Measurements from ENCODE around the gene GNAS.
A peak's percentile ranks its signal among the peaks of the same experiment; 100 is the strongest.
"Not testable (repeated sequence)": the region's sequence is repeated elsewhere in the genome, so short reads cannot be mapped to it uniquely, and the experiment has no call there.

Gene GNAS

GRCh38 chr20:58932170-58932569, 79.7 kb downstream of the GNAS start:
- DNase-seq (ENCODE audit: low spot score) = no peak

DNA sequence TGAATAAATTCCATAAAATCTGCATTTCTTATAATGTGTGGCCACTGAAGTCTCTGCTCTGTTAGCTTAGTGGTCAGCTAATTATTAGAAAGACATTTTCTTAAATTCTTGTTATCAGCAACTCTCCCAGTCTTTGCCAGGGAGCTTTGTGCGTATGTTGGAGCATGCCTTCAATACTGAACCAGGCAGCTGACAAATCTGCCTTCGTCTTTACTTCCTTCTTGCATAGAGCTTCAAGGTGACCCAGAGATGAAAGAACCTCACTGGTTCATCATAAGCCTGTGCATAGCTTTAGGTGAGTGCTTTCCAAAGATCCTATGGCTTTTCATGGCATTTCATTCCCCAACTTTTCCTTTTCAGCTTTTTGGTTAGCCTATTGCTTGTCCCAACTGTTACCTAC, 85.6 kb downstream of the GNAS start:
- peak; percentile 7 for DNase-seq (ENCODE audit: low spot score)

DNA sequence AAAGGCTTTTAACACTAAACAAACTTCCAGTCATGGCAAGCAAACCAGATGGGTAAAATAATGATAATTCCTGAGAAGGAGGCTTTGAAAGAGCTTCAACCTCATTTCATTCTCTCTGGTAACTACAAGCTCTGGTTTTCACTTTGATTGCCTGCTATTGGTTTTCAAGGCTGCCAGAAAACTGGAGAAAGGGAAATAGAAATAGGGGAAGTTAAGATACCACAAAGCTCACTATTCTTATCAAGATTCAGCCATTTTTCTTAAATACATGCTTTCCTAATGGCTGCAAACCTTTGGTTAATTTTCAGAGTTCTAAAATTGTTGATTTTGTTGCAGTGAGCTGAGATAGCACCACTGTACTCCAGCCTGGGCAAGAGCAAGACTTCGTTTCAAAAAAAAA, 86.0 kb downstream of the GNAS start:
- DNase-seq (ENCODE audit: low spot score) = peak; percentile 38

- DNase-seq (ENCODE audit: low spot score) = peak; percentile 3
These were observed 89.0 kb downstream of the GNAS start for GRCh38 chr20:58941471-58941870.

DNA sequence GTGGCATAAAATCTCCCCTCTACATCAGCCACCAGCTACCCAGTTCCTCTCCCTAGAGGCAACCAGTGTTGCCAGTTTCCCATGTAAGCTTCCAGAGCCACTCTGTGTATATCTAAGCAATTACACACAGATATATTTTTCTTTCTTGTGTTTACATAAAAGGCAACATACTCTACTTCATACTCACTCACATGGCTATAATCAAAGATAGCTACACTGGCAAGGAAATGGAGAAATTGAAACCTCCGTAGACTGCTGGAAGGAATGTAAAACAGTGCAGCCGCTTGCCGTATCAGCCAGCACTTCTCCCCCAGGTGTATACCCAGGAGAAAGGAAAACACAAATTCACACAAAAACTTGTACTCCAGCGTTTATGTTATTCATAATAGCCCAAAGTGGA, 90.0 kb downstream of the GNAS start:
- no peak for DNase-seq (ENCODE audit: low spot score)

GRCh38 chr20:58944610-58945009, 92.1 kb downstream of the GNAS start:
- no peak for DNase-seq (ENCODE audit: low spot score)

GRCh38 chr20:58945965-58946631, 93.6 kb downstream of the GNAS start:
- no peak for DNase-seq (ENCODE audit: low spot score)

GRCh38 chr20:58947797-58948388, 95.4 kb downstream of the GNAS start:
- DNase-seq (ENCODE audit: low spot score) = not testable (repeated sequence)

- DNase-seq (ENCODE audit: low spot score) = no peak
These were observed 98.1 kb downstream of the GNAS start for GRCh38 chr20:58950603-58951002.

DNA sequence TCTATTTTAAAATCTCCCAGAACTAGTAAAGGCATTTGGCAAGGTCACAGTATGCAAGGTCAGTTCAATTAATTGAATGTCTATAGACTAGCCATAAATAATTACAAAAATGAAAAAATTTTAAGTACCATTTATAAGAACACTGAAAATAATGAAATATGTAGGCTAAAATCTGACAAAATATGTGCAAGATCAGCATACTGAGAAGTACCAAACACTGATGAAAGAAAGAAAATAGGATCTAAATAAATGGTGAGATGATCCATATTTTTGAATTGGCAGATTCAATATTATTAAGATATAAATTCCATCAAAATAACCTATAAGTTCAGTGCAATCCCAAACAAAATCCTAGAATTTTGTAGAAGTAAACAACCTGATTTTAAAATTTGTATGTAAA, 100.5 kb downstream of the GNAS start:
- no peak for DNase-seq (ENCODE audit: low spot score)

GRCh38 chr20:58956078-58956477, 103.6 kb downstream of the GNAS start:
- DNase-seq (ENCODE audit: low spot score) = no peak

- DNase-seq (ENCODE audit: low spot score) = no peak
These were observed 107.1 kb downstream of the GNAS start for GRCh38 chr20:58959652-58960051.
